GM12892 (cell line): Measurements from ENCODE around the gene NF1.
"Not testable (repeated sequence)": the region's sequence is repeated elsewhere in the genome, so short reads cannot be mapped to it uniquely, and the experiment has no call there.

Source experiments
- DNase-seq: peaks from one replicate; pipeline ENCODE4 v3.0.0; 2011; ENCODE audit not compliant: insufficient read length
- FAIRE-seq: peaks from 2 replicates; lab custom pipeline; 2011; peaks lifted over from hg19 to GRCh38; lab: Jason Lieb, UNC
- POLR2A ChIP-seq: IDR thresholded peaks from 2 replicates; pipeline ENCODE4 v1.6.1; 2011; ENCODE audit warnings: low read depth, low read length, control low read depth
- POLR2AphosphoS5 ChIP-seq: IDR thresholded peaks from 2 replicates; pipeline ENCODE4 v1.6.1; 2011; ENCODE audit warnings: low read depth, low read length, control low read depth
- TAF1 ChIP-seq: IDR thresholded peaks from 2 replicates; pipeline ENCODE4 v1.6.1; 2011; ENCODE audit warnings: low read depth, mild to moderate bottlenecking, control low read depth, low read length, borderline replicate concordance

NF1 gene

DNA sequence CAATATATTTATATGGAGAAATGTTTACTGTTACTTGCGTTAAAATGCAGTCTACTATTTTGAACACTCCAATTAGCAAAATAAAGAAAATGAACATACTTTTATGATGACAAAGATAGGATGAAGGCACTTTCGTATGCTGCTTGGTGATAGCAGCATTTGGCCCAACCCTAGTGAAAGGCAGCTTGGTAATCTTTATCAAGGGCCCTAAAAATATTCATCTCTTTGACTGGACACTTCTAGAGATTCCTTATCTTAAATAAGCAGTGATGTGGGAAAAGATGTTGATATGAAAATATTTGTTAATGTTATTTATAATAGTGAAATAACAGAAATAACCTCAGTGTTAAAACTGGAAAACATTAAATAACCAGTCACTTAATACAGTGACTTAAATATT, 79.4 kb downstream of the NF1 start:
- FAIRE-seq, result no peak

GRCh38 chr17:31175237-31175636, 80.5 kb downstream of the NF1 start:
- DNase-seq (no peak), FAIRE-seq (no peak)
- TF ChIP-seq POLR2AphosphoS5 (no peak), POLR2A (no peak), TAF1 (no peak)

More for the DNA sequence above, 79.4 kb downstream of the NF1 start:
- no peak for DNase-seq
- TF ChIP-seq POLR2AphosphoS5, result no peak
- no peak for TF ChIP-seq TAF1
- no peak for TF ChIP-seq POLR2A

DNA sequence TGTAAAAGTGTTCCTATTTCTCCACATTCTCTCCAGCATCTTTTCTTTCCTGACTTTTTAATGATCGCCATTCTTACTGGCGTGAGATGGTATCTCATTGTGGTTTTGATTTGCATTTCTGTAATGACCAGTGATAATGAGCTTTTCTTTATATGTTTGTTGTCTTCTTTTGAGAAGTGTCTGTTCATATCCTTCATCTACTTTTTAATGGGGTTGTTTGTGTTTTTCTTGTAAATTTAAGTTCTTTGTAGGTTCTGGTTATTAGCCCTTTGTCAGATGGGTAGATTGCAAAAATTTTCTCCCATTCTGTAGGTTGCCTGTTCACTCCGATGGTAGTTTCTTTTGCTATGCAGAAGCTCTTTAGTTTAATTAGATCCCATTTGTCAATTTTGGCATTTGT, 81.4 kb downstream of the NF1 start:
- not testable (repeated sequence) for FAIRE-seq

DNA sequence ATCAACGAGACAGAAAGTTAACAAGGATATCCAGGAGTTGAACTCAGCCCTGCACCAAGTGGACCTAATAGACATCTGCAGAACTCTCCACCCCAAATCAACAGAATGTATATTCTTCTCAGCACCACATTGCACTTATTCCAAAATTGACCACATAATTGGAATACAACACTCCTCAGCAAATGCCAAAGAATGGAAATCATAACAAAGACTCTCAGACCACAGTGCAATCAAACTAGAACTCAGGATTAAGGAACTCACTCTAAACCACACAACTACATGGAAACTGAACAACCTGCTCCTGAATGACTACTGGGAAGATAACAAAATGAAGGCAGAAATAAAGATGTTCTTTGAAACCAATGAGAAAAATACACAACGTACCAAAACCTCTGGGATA, 84.2 kb downstream of the NF1 start:
- FAIRE-seq, DNase-seq: not testable (repeated sequence)

More for the DNA sequence above, 81.4 kb downstream of the NF1 start:
- DNase-seq, result not testable (repeated sequence)

- DNase-seq (no peak), FAIRE-seq (peak; percentile 72)
- no peak for TF ChIP-seq TAF1
- no peak for TF ChIP-seq POLR2AphosphoS5
- TF ChIP-seq POLR2A, result no peak
These were observed 100.5 kb downstream of the NF1 start for GRCh38 chr17:31195305-31195704.

- TF ChIP-seq POLR2AphosphoS5, result no peak
- TF ChIP-seq POLR2A, result no peak
- DNase-seq (no peak), FAIRE-seq (no peak)
These were observed 103.2 kb downstream of the NF1 start for GRCh38 chr17:31198026-31198425.

DNA sequence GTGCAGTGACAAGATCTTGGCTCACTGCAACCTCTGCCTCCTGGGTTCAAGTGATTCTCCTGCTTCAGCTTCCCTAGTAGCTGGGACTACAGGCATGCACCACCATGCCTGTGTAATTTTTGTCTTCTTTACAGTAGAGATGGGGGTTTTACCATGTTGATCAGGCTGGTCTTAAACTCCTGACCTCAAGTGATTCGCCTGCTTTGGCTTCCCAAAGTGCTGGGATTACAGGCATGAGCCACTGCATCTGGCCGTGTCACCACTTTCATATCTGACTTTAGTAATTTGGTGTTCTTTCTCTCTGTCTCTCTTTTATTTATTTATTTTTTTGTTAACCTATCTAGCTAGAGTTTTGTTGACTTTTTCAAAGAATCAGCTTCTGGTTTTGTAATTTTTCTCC, 103.9 kb downstream of the NF1 start:
- not testable (repeated sequence) for DNase-seq, FAIRE-seq

DNA sequence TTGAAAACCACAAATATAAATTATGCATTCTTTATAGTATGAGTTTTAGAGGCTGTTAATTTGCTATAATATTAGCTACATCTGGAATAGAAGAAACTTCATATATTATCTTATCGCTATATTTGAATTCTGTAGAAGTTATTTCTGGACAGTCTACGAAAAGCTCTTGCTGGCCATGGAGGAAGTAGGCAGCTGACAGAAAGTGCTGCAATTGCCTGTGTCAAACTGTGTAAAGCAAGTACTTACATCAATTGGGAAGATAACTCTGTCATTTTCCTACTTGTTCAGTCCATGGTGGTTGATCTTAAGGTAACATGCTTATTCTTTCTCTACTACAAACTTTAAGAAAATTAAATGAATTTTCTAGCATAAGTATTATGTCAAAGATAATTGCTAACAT, 105.5 kb downstream of the NF1 start:
- no peak for DNase-seq
- no peak for TF ChIP-seq TAF1
- TF ChIP-seq POLR2A, result no peak
- FAIRE-seq, result no peak

- TF ChIP-seq POLR2A (no peak), TAF1 (no peak), POLR2AphosphoS5 (no peak)
- FAIRE-seq (no peak), DNase-seq (no peak)
These were observed 108.2 kb downstream of the NF1 start for GRCh38 chr17:31202968-31203367.

GRCh38 chr17:31211352-31212012, 116.7 kb downstream of the NF1 start:
- DNase-seq (no peak), FAIRE-seq (no peak)
- TF ChIP-seq POLR2AphosphoS5, result no peak
- TF ChIP-seq TAF1, result no peak
- no peak for TF ChIP-seq POLR2A

GRCh38 chr17:31216031-31216751, 121.4 kb downstream of the NF1 start:
- FAIRE-seq (peak; percentile 74), DNase-seq (no peak)
- no peak for TF ChIP-seq POLR2AphosphoS5
- TF ChIP-seq POLR2A, result no peak
- no peak for TF ChIP-seq TAF1

- FAIRE-seq (no peak), DNase-seq (no peak)
- TF ChIP-seq POLR2A (no peak), POLR2AphosphoS5 (no peak), TAF1 (no peak)
These were observed 129.6 kb downstream of the NF1 start for GRCh38 chr17:31224366-31224765.
